G401 (cell line): ENCODE data around the gene MAP1LC3B2. TPM values are rescaled to one million over a fixed set of nuclear protein-coding genes. Genes with fewer than 3 reads are reported as not detected.
"Not testable (repeated sequence)": the region's sequence is repeated elsewhere in the genome, so short reads cannot be mapped to it uniquely, and the experiment has no call there.

Experiments
- DNase-seq: peaks from one replicate; pipeline ENCODE4 v3.0.0-alpha.2; 2015; ENCODE audit warnings: low spot score
- in situ Hi-C: cut with HindIII; loops from 2 replicates; pipeline ENCODE4 v1.10.0; 2016; ENCODE audit warnings: low sequenced_read_pairs, mixed read lengths
- total RNA-seq: library from RNA; depleted of rRNA; stranded (reverse); fragments of >200 nt; shearing (Covaris generic); gene quantifications from 2 replicates; pipeline ENCODE4 v1.2.3, GENCODE V29; 2014

MAP1LC3B2 gene
- total RNA-seq, 1 experiment from 2014 or later: 0.34 TPM

DNA sequence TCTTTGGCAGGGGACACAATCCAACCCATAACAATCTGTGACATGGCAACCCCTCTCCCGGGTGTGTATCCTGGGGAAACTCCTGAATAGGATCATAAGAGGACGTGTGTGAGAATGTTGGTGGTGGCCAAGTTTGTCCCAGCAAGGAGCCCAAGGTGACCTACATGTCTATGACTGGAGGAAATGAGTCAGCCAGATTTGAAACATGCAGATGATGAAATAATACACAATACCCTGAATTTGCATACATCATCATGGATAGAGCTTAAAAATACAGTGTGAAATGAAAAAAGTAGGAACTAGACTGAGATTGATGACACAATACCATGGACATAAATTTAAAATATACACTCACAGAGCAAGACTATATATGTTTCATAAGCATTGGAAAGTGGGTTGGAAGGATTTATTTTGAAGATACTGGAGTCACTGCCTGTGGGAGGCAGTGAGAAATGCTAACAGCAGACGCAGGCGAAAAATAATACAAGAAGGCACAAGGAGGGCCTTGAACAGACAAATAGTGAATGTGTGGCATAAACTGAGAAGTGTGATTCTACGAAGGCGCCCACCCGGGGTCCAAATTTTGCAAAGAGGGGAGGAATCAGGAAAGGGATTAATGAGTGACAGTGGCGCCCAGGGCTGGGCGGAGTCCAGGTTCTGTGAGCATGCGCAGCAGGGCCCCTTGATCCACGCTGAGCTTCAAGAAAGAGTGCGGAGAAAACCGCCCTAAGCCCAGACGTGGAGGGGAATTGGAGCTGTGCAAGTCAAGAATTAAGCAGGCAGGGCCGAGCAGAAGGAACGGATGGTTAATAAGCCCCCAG, 7.0 kb upstream of the MAP1LC3B2 start:
- in situ Hi-C loops: no loop called here
- no peak for DNase-seq

- in situ Hi-C loops: no loop called here
- no peak for DNase-seq
These were observed 6.3 kb upstream of the MAP1LC3B2 start for GRCh38 chr12:116552773-116553373.

- no peak for DNase-seq
- in situ Hi-C loops: no loop called here
These were observed 2.7 kb upstream of the MAP1LC3B2 start for GRCh38 chr12:116556356-116556952.

GRCh38 chr12:116556964-116557698, 2.0 kb upstream of the MAP1LC3B2 start:
- in situ Hi-C loops: no loop called here
- no peak for DNase-seq

- in situ Hi-C loops: no loop called here
- DNase-seq: no peak
These were observed 660 bp upstream of the MAP1LC3B2 start for GRCh38 chr12:116558280-116559161.

DNA sequence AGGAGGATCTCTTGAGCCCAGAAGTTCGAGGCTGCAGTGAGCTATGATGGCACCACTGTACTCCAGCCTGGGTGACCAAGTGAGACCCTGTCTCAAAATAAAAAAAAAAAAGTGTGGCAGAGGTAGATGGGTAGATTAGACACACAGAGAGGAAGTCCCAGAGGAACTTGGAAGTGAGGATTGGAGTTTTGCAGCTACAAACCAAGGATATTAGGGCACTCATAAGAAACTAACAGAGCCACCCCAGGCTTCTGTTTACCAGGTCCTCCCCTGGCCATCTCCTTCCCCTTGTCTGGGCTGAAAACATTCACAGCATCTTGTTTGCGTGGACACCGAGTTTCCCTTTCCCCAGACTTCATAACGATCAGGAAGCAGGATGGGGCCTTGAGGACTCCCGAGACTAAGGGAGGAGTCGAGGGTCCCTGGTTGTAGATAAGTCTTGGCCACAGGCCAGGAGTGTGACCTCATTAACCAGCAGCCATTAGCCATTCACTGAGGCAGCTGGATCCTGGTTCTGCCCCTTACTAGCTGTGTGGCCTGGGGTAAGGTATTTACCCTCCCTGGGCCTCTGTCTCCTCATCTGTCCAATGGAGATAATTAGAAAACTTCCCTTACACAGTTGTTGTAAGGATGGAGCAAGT, 2.1 kb downstream of the MAP1LC3B2 start:
- DNase-seq: no peak
- in situ Hi-C loops: no loop called here

DNA sequence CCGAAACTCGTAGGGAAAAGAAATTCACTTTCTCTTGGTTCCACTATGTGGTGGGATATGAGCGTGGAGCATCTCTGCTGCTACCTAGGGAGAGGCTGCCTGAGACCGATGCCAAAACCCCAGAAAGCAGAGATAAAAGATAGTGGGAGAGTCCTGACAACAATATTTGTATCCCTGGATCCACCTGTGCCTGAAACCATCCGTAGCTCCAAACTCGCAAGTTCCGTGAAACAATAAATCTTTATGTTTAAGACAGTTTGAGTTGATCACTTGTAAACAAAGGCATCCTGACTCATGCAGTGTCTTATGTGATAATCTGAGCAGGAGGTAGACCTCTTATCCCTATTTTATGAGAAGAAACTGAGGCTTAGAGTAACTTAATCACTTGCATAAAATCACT, 2.9 kb downstream of the MAP1LC3B2 start:
- DNase-seq: no peak
- in situ Hi-C loops: no loop called here

GRCh38 chr12:116563262-116563661, 4.1 kb downstream of the MAP1LC3B2 start:
- no peak for DNase-seq
- in situ Hi-C loops: no loop called here

DNA sequence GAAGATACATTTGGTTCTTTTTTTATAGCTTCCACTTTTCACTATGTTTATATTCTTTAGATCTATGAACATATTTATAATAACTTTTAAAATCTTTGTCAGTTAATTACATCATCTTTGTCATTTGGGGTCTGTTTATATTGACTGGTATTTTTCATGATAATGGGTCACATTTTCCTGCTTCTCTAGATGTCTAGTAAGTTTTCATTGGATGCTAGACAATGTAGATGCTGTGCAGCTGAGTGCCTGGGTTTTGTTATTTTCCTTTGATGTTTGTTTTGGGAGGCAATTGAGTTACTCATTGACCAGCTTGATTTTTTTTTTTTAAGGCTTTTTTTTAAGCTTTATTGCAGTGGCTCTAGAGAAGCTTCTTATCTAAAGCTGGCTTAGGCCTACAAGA, 4.9 kb downstream of the MAP1LC3B2 start:
- no peak for DNase-seq
- in situ Hi-C loops: no loop called here

GRCh38 chr12:116565221-116565620, 6.0 kb downstream of the MAP1LC3B2 start:
- in situ Hi-C loops: loop anchor here (5.0 kb wide), 1 partner anchor 83 kb away; no protein-coding TSS in a partner anchor
- DNase-seq: not testable (repeated sequence)

GRCh38 chr12:116565963-116566362, 6.8 kb downstream of the MAP1LC3B2 start:
- no peak for DNase-seq
- in situ Hi-C loops: loop anchor here (5.0 kb wide), 1 partner anchor 84 kb away; no protein-coding TSS in a partner anchor

DNA sequence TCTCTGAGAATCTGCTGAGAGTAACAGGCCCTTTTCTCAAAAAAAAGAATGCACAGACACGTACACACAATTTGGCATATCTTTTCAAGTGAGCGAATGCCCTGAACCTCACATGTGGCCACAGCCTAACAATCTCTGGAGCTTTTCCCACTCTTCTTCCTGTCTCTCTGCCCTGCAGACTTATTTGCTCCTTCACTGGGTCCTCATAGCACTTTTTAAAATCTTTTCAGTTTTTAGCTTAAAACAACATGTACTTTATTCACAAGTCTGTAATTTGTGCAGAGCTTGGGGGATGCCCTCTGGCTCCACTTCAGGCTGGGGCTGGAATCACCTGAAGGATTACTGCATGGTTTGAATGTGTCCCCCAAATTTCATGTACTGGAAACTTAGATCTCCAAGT, 9.0 kb downstream of the MAP1LC3B2 start:
- in situ Hi-C loops: loop anchor here (5.0 kb wide), 1 partner anchor 86 kb away; no protein-coding TSS in a partner anchor
- DNase-seq: no peak

GRCh38 chr12:116571089-116571488, 11.9 kb downstream of the MAP1LC3B2 start:
- no peak for DNase-seq
- in situ Hi-C loops: no loop called here

DNA sequence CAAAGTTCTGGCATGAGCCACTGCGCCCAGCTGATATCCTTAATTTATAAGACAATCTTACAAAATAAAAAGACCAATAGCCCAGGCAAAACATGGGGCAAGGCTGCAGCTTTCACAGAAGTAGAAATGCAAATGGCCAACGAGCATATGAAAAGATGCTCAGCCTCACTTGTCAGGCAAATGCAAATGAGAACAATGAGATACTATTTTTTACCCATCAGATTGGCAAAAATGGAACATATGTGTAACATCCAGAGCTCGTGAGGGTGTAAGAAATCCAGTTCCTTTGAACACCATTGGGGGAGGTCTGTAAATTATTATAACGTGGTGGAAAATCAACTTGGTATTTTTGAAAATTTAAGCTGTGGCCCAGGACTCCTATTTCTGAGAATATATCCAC, 14.6 kb downstream of the MAP1LC3B2 start:
- DNase-seq: no peak
- in situ Hi-C loops: no loop called here

GRCh38 chr12:116575754-116576153, 16.6 kb downstream of the MAP1LC3B2 start:
- in situ Hi-C loops, DNase-seq: not testable (repeated sequence)

- no peak for DNase-seq
- in situ Hi-C loops: no loop called here
These were observed 18.0 kb downstream of the MAP1LC3B2 start for GRCh38 chr12:116577154-116577561.

GRCh38 chr12:116578051-116578450, 18.9 kb downstream of the MAP1LC3B2 start:
- in situ Hi-C loops: no loop called here
- no peak for DNase-seq

GRCh38 chr12:116582610-116583009, 23.4 kb downstream of the MAP1LC3B2 start:
- no peak for DNase-seq
- in situ Hi-C loops: loop anchor here (10.0 kb wide), 1 partner anchor 68 kb away; no protein-coding TSS in a partner anchor
